GM23338 (cell line): ENCODE measurements around the gene CFAP77. TPM values are rescaled to one million over a fixed set of nuclear protein-coding genes. Genes with fewer than 3 reads are reported as not detected.
A peak's percentile ranks its signal among the peaks of the same experiment; 100 is the strongest.

Experiments used
- ATAC-seq: fragments of 200-7000 bp; cut with Tn5 transposase; 3 replicates; pipeline ENCODE4 v1.9.1; 2020
- DNase-seq: peaks from one replicate; pipeline ENCODE4 v3.0.0-alpha.2; 2015; ENCODE audit warnings: low spot score
- H2AFZ ChIP-seq: fragments of 200-600 bp; sonication (generic); 2 replicates; pipeline ENCODE4 v1.8.0; 2016; ENCODE audit warnings: antibody characterized with exemption, mild to moderate bottlenecking, moderate library complexity
- H3F3A ChIP-seq: fragments of 200-600 bp; sonication (generic); replicated peaks from 2 replicates; pipeline ENCODE4 v1.8.0; 2017; ENCODE audit warnings: antibody characterized with exemption, mixed run types, low read depth
- H3K27ac ChIP-seq: fragments of 200-600 bp; sonication (generic); 2 replicates; pipeline ENCODE4 v1.6.1; 2016; ENCODE audit warnings: low read depth
- H3K27me3 ChIP-seq: fragments of 200-600 bp; sonication (generic); 2 replicates; pipeline ENCODE4 v1.8.0; 2016; ENCODE audit warnings: mild to moderate bottlenecking, mixed run types, moderate library complexity; ENCODE audit not compliant: insufficient read depth
- H3K36me3 ChIP-seq: fragments of 200-600 bp; sonication (generic); 2 replicates; pipeline ENCODE4 v1.8.0; 2016; ENCODE audit warnings: mild to moderate bottlenecking; ENCODE audit not compliant: insufficient read depth
- H3K4me1 ChIP-seq: fragments of 200-600 bp; sonication (generic); 2 replicates; pipeline ENCODE4 v1.8.0; 2016; ENCODE audit warnings: mild to moderate bottlenecking, moderate library complexity; ENCODE audit not compliant: insufficient read depth
- H3K4me2 ChIP-seq: fragments of 200-600 bp; sonication (generic); 2 replicates; pipeline ENCODE4 v1.7.1; 2017; ENCODE audit warnings: mixed run types
- H3K4me3 ChIP-seq: fragments of 200-600 bp; sonication (generic); 2 replicates; pipeline ENCODE4 v1.6.1; 2016; ENCODE audit warnings: mixed run types
- H3K79me2 ChIP-seq: fragments of 200-600 bp; sonication (generic); replicated peaks from 2 replicates; pipeline ENCODE4 v1.8.0; 2017; ENCODE audit warnings: mild to moderate bottlenecking; ENCODE audit not compliant: insufficient read depth
- H3K9me2 ChIP-seq: fragments of 200-600 bp; sonication (generic); 2 replicates; pipeline ENCODE4 v1.8.0; 2017; ENCODE audit not compliant: insufficient read depth
- H4K20me1 ChIP-seq: fragments of 200-600 bp; sonication (generic); replicated peaks from 2 replicates; pipeline ENCODE4 v1.8.0; 2017; ENCODE audit warnings: mild to moderate bottlenecking; ENCODE audit not compliant: insufficient read depth
- H3K27ac Mint-ChIP-seq: 2 replicates; pipeline ENCODE4 v1.8.0; 2020; ENCODE audit warnings: inconsistent platforms, mild to moderate bottlenecking, moderate library complexity, mixed read lengths
- H3K27me3 Mint-ChIP-seq: 3 replicates; pipeline ENCODE4 v1.8.0; 2022; ENCODE audit warnings: low read depth, mild to moderate bottlenecking, moderate library complexity, mixed read lengths, inconsistent platforms; ENCODE audit not compliant: insufficient read depth, poor library complexity
- H3K36me3 Mint-ChIP-seq: 3 replicates; pipeline ENCODE4 v1.8.0; 2021; ENCODE audit warnings: low read depth, mild to moderate bottlenecking, inconsistent platforms, moderate library complexity, mixed read lengths
- H3K4me1 Mint-ChIP-seq: 3 replicates; pipeline ENCODE4 v1.8.0; 2020; ENCODE audit warnings: mild to moderate bottlenecking, inconsistent platforms, mixed read lengths
- H3K4me3 Mint-ChIP-seq: 3 replicates; pipeline ENCODE4 v1.8.0; 2021; ENCODE audit warnings: moderate library complexity, mild to moderate bottlenecking, inconsistent platforms, mixed read lengths
- H3K9me3 Mint-ChIP-seq: 3 replicates; pipeline ENCODE4 v1.8.0; 2020; ENCODE audit warnings: moderate library complexity, mild to moderate bottlenecking, inconsistent platforms, mixed read lengths
- CREB1 ChIP-seq: fragments of 250-450 bp; sonication (Bioruptor Pico); IDR thresholded peaks from 2 replicates; pipeline ENCODE4 v1.5.0; 2020; ENCODE audit warnings: low read depth, mild to moderate bottlenecking, moderate library complexity
- CTCF ChIP-seq, 2 experiments: fragments of 200-600 bp in 1 of 2; sonication (generic) in 1 of 2; conservative IDR thresholded peaks; 2 replicates each; pipeline versions ENCODE4 v1.5.1 to v1.6.1; 2016 to 2017; ENCODE audit warnings: antibody characterized with exemption in 2 of 2, low read depth in 2 of 2, mild to moderate bottlenecking in 2 of 2, moderate library complexity in 1 of 2
- ETS1 ChIP-seq: IDR thresholded peaks from 2 replicates; pipeline ENCODE4 v1.6.1; 2016; ENCODE audit warnings: antibody characterized with exemption
- EZH2 ChIP-seq: fragments of 200-600 bp; sonication (generic); IDR thresholded peaks from one replicate; pipeline ENCODE4 v1.8.0; 2017; ENCODE audit warnings: antibody characterized with exemption, mild to moderate bottlenecking, low read depth; ENCODE audit not compliant: unreplicated experiment
- EZH2phosphoT487 ChIP-seq: fragments of 200-600 bp; sonication (generic); IDR thresholded peaks from one replicate; pipeline ENCODE4 v1.8.1; 2018; ENCODE audit warnings: antibody characterized with exemption; ENCODE audit not compliant: unreplicated experiment
- JUNB ChIP-seq: IDR thresholded peaks from one replicate; pipeline ENCODE4 v1.6.1; 2016; ENCODE audit warnings: antibody characterized with exemption; ENCODE audit not compliant: unreplicated experiment
- NANOG ChIP-seq: IDR thresholded peaks from 2 replicates; pipeline ENCODE4 v1.6.1; 2016; ENCODE audit warnings: antibody characterized with exemption, borderline replicate concordance
- POLR2AphosphoS5 ChIP-seq: IDR thresholded peaks from 2 replicates; pipeline ENCODE4 v1.6.1; 2016; ENCODE audit warnings: antibody characterized with exemption, low read depth
- REST ChIP-seq: IDR thresholded peaks from one replicate; pipeline ENCODE4 v1.6.1; 2018; ENCODE audit warnings: antibody characterized with exemption; ENCODE audit not compliant: unreplicated experiment
- STAT1 ChIP-seq: IDR thresholded peaks from one replicate; pipeline ENCODE4 v1.6.1; 2016; ENCODE audit warnings: antibody characterized with exemption; ENCODE audit not compliant: unreplicated experiment
- ZNF114 ChIP-seq: fragments of 250-450 bp; sonication (Bioruptor Pico); IDR thresholded peaks from 2 replicates; pipeline ENCODE4 v1.5.0; 2020; ENCODE audit warnings: mild to moderate bottlenecking, moderate library complexity
- ZNF331 ChIP-seq: fragments of 250-450 bp; sonication (Bioruptor Pico); IDR thresholded peaks from 2 replicates; pipeline ENCODE4 v1.5.0; 2020; ENCODE audit warnings: low read depth, mild to moderate bottlenecking, moderate library complexity
- polyA plus RNA-seq: library from polyadenylated mRNA; unstranded; fragments of >200 nt; fragmentation: Nextera tagmentation; extraction: Ambion mirVana; gene quantifications from 2 replicates; pipeline ENCODE4 v1.2.1, GENCODE V29; 2016
- total RNA-seq: library from RNA; depleted of rRNA; stranded (reverse); fragments of >200 nt; shearing (Covaris generic); gene quantifications from 2 replicates; pipeline ENCODE4 v1.2.3, GENCODE V29; 2014

Gene CFAP77
- total and polyA plus RNA-seq, 2 experiments from 2014 or later: 0.97 to 1.3 TPM

GRCh38 chr9:132366481-132366880 is 43.5 kb upstream of the CFAP77 start:
- DNase-seq (no peak), ATAC-seq (no peak)
- H4K20me1 ChIP-seq: no peaks in the 10 kb centered on the region
- H3K27me3 Mint-ChIP-seq: peaks cover 7% of the 10 kb centered on the region
- no peaks in the 10 kb centered on the region for H3K9me3 Mint-ChIP-seq
- no peaks in the 10 kb centered on the region for H3K36me3 Mint-ChIP-seq
- H3K79me2 ChIP-seq: no peaks in the 10 kb centered on the region
- H3K9me2 ChIP-seq: no peaks in the 10 kb centered on the region
- H2AFZ ChIP-seq: no peak overlapping the region
- H3K36me3 ChIP-seq: no peaks in the 10 kb centered on the region
- H3K27ac Mint-ChIP-seq: no peak overlapping the region
- TF ChIP-seq ETS1: no peak
- H3K4me2 ChIP-seq: no peak overlapping the region
- H3K4me3 ChIP-seq: no peak overlapping the region
- H3K4me1 ChIP-seq: no peaks in the 10 kb centered on the region
- no peak overlapping the region for H3K4me3 Mint-ChIP-seq
- H3K27me3 ChIP-seq: no peaks in the 10 kb centered on the region
- H3K27ac ChIP-seq: no peak overlapping the region
- H3K4me1 Mint-ChIP-seq: no peaks in the 10 kb centered on the region
- no peaks in the 10 kb centered on the region for H3F3A ChIP-seq

- H3K27ac Mint-ChIP-seq: no peak overlapping the region
- Histone ChIP-seq H3K27ac (no peak overlapping the region), H3K27me3 (no peaks in the 10 kb centered on the region), H3K4me1 (no peaks in the 10 kb centered on the region), H2AFZ (peak overlapping the region; percentile 47; the same call in 1 of the 2 replicates), H4K20me1 (no peaks in the 10 kb centered on the region), H3F3A (no peaks in the 10 kb centered on the region), H3K79me2 (no peaks in the 10 kb centered on the region), H3K4me3 (no peak overlapping the region), H3K4me2 (no peak overlapping the region), H3K9me2 (no peaks in the 10 kb centered on the region), H3K36me3 (no peaks in the 10 kb centered on the region)
- H3K4me1 Mint-ChIP-seq: peaks cover 3% of the 10 kb centered on the region; the same call in 2 of the 3 replicates
- peaks cover 7% of the 10 kb centered on the region for H3K27me3 Mint-ChIP-seq
- H3K4me3 Mint-ChIP-seq: no peak overlapping the region
- no peaks in the 10 kb centered on the region for H3K9me3 Mint-ChIP-seq
- no peaks in the 10 kb centered on the region for H3K36me3 Mint-ChIP-seq
- DNase-seq (no peak), ATAC-seq (no peak)
- no peak for TF ChIP-seq CREB1 (CRISPR knock-in tag)
- no peak for TF ChIP-seq POLR2AphosphoS5
- TF ChIP-seq EZH2: no peak
- TF ChIP-seq ETS1: no peak
- no peak for TF ChIP-seq NANOG
- no peak for TF ChIP-seq EZH2phosphoT487
- no peak for TF ChIP-seq ZNF331 (CRISPR knock-in tag)
- TF ChIP-seq CTCF (conservative IDR thresholded peaks at IDR 0.05; ENCODE audit: low read depth in 2 of 2): no peak
- TF ChIP-seq ZNF114 (CRISPR knock-in tag): no peak
- no peak for TF ChIP-seq JUNB
- no peak for TF ChIP-seq REST
- no peak for TF ChIP-seq STAT1
Measured at GRCh38 chr9:132367613-132368313, 42.2 kb upstream of the CFAP77 start.
